HG02840 (cell line): ENCODE measurements around the gene PAX9.

Experiments used
- ATAC-seq: cut with Tn5 transposase; IDR thresholded peaks from one replicate; pipeline ENCODE4 v1.9.1; 2021; ENCODE audit warnings: mild to moderate bottlenecking, moderate library complexity, moderate number of reproducible peaks; ENCODE audit not compliant: unreplicated experiment, low FRiP score

PAX9 gene

GRCh38 chr14:36655963-36656686 is 5.5 kb upstream of the PAX9 start:
- no peak for ATAC-seq

- ATAC-seq: no peak
Observed at GRCh38 chr14:36656687-36657398, 4.8 kb upstream of the PAX9 start.

- ATAC-seq: no peak
Observed at GRCh38 chr14:36657399-36658122, 4.1 kb upstream of the PAX9 start.

- no peak for ATAC-seq
Observed at GRCh38 chr14:36658123-36659009, 3.3 kb upstream of the PAX9 start.

GRCh38 chr14:36659010-36659821 is 2.4 kb upstream of the PAX9 start:
- no peak for ATAC-seq

- no peak for ATAC-seq
Observed at GRCh38 chr14:36659822-36660735, 1.6 kb upstream of the PAX9 start.

GRCh38 chr14:36660736-36661505 is 739 bp upstream of the PAX9 start:
- no peak for ATAC-seq

- no peak for ATAC-seq
Observed at GRCh38 chr14:36662258-36662542, 540 bp downstream of the PAX9 start.

- ATAC-seq: no peak
Observed at GRCh38 chr14:36662543-36663403, 1.1 kb downstream of the PAX9 start.

GRCh38 chr14:36663404-36664321 is 2.0 kb downstream of the PAX9 start:
- ATAC-seq: no peak

GRCh38 chr14:36664322-36665193 is 2.9 kb downstream of the PAX9 start:
- no peak for ATAC-seq

- ATAC-seq: no peak
Observed at GRCh38 chr14:36665887-36666415, 4.3 kb downstream of the PAX9 start.

GRCh38 chr14:36666416-36667206 is 5.0 kb downstream of the PAX9 start:
- ATAC-seq: no peak

- no peak for ATAC-seq
Observed at GRCh38 chr14:36667679-36668078, 6.0 kb downstream of the PAX9 start.
